ENCODE measurements around the gene HS3ST5.

GRCh38 chr6:114390176-114390575 lies 47.4 kb upstream of the HS3ST5 start:
- TF ChIP-seq, protein P1, sequence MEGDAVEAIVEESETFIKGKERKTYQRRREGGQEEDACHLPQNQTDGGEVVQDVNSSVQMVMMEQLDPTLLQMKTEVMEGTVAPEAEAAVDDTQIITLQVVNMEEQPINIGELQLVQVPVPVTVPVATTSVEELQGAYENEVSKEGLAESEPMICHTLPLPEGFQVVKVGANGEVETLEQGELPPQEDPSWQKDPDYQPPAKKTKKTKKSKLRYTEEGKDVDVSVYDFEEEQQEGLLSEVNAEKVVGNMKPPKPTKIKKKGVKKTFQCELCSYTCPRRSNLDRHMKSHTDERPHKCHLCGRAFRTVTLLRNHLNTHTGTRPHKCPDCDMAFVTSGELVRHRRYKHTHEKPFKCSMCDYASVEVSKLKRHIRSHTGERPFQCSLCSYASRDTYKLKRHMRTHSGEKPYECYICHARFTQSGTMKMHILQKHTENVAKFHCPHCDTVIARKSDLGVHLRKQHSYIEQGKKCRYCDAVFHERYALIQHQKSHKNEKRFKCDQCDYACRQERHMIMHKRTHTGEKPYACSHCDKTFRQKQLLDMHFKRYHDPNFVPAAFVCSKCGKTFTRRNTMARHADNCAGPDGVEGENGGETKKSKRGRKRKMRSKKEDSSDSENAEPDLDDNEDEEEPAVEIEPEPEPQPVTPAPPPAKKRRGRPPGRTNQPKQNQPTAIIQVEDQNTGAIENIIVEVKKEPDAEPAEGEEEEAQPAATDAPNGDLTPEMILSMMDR (IDR thresholded peaks at IDR 0.05; ENCODE audit: low read depth, low read length), result no peak
- TF ChIP-seq EZH2phosphoT487 (IDR thresholded peaks at IDR 0.05; ENCODE audit: low read depth), result no peak

Measured in OCI-LY3 (cell line).